Astrocyte (in vitro differentiated cells and primary cell): ENCODE measurements around the gene DMXL1. TPM values are rescaled to one million over a fixed set of nuclear protein-coding genes. Genes with fewer than 3 reads are reported as not detected.

ENCODE experiments used
- DNase-seq: peaks from one replicate; pipeline ENCODE4 v3.0.0-alpha.2; 2010; ENCODE audit warnings: low read depth
- FAIRE-seq: peaks from 2 replicates; lab custom pipeline; 2011; peaks lifted over from hg19 to GRCh38; lab: Jason Lieb, UNC
- H2AFZ ChIP-seq: 2 replicates; pipeline ENCODE4 v1.6.0; 2012; ENCODE audit warnings: low read depth, low read length, inconsistent platforms
- H3K27ac ChIP-seq: 2 replicates; pipeline ENCODE4 v1.5.1; 2011; ENCODE audit warnings: low read depth, low read length, inconsistent platforms
- H3K27me3 ChIP-seq: 2 replicates; pipeline ENCODE4 v1.6.0; 2011; ENCODE audit warnings: low read length, inconsistent platforms; ENCODE audit not compliant: insufficient read depth
- H3K36me3 ChIP-seq: 2 replicates; pipeline ENCODE4 v1.5.1; 2011; ENCODE audit warnings: low read length, inconsistent platforms; ENCODE audit not compliant: insufficient read depth
- H3K4me1 ChIP-seq: 2 replicates; pipeline ENCODE4 v1.5.1; 2011; ENCODE audit warnings: low read length, inconsistent platforms; ENCODE audit not compliant: insufficient read depth
- H3K4me2 ChIP-seq: 2 replicates; pipeline ENCODE4 v1.6.0; 2012; ENCODE audit warnings: low read length, inconsistent platforms
- H3K4me3 ChIP-seq: 2 replicates; pipeline ENCODE4 v1.5.1; 2011; ENCODE audit warnings: low read depth, mild to moderate bottlenecking, low read length, inconsistent platforms; ENCODE audit not compliant: insufficient read depth
- H3K79me2 ChIP-seq: 2 replicates; pipeline ENCODE4 v1.6.0; 2012; ENCODE audit warnings: mild to moderate bottlenecking, low read length, inconsistent platforms; ENCODE audit not compliant: insufficient read depth
- H3K9ac ChIP-seq: 2 replicates; pipeline ENCODE4 v1.6.0; 2012; ENCODE audit warnings: mild to moderate bottlenecking, low read length, inconsistent platforms
- H3K9me3 ChIP-seq: 2 replicates; pipeline ENCODE4 v1.5.1; 2012; ENCODE audit warnings: low read depth, mild to moderate bottlenecking, low read length, inconsistent platforms; ENCODE audit not compliant: insufficient read depth
- H4K20me1 ChIP-seq: 2 replicates; pipeline ENCODE4 v1.6.0; 2012; ENCODE audit warnings: low read length, inconsistent platforms; ENCODE audit not compliant: insufficient read depth
- H3K27ac Mint-ChIP-seq: one replicate; pipeline ENCODE4 v1.8.0; 2021; ENCODE audit warnings: mild to moderate bottlenecking, mixed read lengths; ENCODE audit not compliant: unreplicated experiment
- H3K27me3 Mint-ChIP-seq: one replicate; pipeline ENCODE4 v1.8.0; 2021; ENCODE audit warnings: low read depth, mixed read lengths; ENCODE audit not compliant: unreplicated experiment
- H3K36me3 Mint-ChIP-seq: one replicate; pipeline ENCODE4 v1.8.0; 2021; ENCODE audit warnings: low read depth, mixed read lengths; ENCODE audit not compliant: unreplicated experiment
- H3K4me1 Mint-ChIP-seq: one replicate; pipeline ENCODE4 v1.8.0; 2021; ENCODE audit warnings: low read depth, mixed read lengths; ENCODE audit not compliant: unreplicated experiment
- H3K4me3 Mint-ChIP-seq: one replicate; pipeline ENCODE4 v1.8.0; 2021; ENCODE audit warnings: mild to moderate bottlenecking, moderate library complexity, mixed read lengths; ENCODE audit not compliant: unreplicated experiment
- H3K9me3 Mint-ChIP-seq: one replicate; pipeline ENCODE4 v1.8.0; 2021; ENCODE audit warnings: mild to moderate bottlenecking, mixed read lengths; ENCODE audit not compliant: unreplicated experiment
- EZH2 ChIP-seq: IDR thresholded peaks from 2 replicates; pipeline ENCODE4 v1.6.1; 2012; ENCODE audit warnings: mild to moderate bottlenecking, low read length, inconsistent platforms; ENCODE audit not compliant: insufficient read depth
- total RNA-seq: library from RNA; stranded (reverse); gene quantifications from 2 replicates; pipeline ENCODE4 v1.2.1, GENCODE V29; 2021
- TF ChIP-seq, protein P1 (sequence below): IDR thresholded peaks from 2 replicates; pipeline ENCODE4 v1.5.1; 2011; ENCODE audit warnings: low read depth, mild to moderate bottlenecking, inconsistent platforms, low read length, moderate library complexity; ENCODE audit not compliant: insufficient read depth

The DMXL1 gene
- total RNA-seq, 1 donor from 2014 or later = 26.0 TPM

DNA sequence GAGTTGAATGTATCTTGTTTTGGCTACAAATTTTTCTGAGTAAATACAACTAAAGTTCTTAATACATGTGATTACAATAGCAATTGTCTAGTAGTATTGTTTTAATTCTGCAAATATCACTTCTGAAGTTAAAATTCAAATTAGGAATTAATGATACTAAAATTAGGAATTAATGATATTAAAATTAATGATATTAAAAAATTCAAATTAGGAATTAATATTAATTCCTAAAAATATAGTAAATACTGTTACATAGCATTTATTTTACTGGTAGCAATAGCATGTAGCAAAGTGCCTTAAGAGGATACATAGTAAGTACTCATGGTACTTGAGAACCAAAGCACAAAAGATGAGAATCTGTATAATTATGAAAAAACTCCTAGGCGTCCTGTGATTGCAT is 136.2 kb downstream of the DMXL1 start:
- no peak overlapping the region for H3K4me2 ChIP-seq
- no peak overlapping the region for H3K9ac ChIP-seq
- H3K79me2 ChIP-seq = no peaks in the 10 kb centered on the region
- peaks cover 6% of the 10 kb centered on the region for H3K36me3 ChIP-seq
- no peak overlapping the region for H3K27ac Mint-ChIP-seq
- peaks cover 4% of the 10 kb centered on the region for H3K36me3 Mint-ChIP-seq
- no peaks in the 10 kb centered on the region for H4K20me1 ChIP-seq
- TF ChIP-seq, protein P1, sequence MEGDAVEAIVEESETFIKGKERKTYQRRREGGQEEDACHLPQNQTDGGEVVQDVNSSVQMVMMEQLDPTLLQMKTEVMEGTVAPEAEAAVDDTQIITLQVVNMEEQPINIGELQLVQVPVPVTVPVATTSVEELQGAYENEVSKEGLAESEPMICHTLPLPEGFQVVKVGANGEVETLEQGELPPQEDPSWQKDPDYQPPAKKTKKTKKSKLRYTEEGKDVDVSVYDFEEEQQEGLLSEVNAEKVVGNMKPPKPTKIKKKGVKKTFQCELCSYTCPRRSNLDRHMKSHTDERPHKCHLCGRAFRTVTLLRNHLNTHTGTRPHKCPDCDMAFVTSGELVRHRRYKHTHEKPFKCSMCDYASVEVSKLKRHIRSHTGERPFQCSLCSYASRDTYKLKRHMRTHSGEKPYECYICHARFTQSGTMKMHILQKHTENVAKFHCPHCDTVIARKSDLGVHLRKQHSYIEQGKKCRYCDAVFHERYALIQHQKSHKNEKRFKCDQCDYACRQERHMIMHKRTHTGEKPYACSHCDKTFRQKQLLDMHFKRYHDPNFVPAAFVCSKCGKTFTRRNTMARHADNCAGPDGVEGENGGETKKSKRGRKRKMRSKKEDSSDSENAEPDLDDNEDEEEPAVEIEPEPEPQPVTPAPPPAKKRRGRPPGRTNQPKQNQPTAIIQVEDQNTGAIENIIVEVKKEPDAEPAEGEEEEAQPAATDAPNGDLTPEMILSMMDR = no peak
- TF ChIP-seq EZH2 = no peak
- H3K9me3 Mint-ChIP-seq = peaks cover 2% of the 10 kb centered on the region
- DNase-seq (no peak), FAIRE-seq (no peak)
- no peaks in the 10 kb centered on the region for H3K4me1 Mint-ChIP-seq
- H3K9me3 ChIP-seq = no peaks in the 10 kb centered on the region
- no peak overlapping the region for H3K27ac ChIP-seq
- no peak overlapping the region for H3K4me3 Mint-ChIP-seq
- H3K27me3 ChIP-seq = no peaks in the 10 kb centered on the region
- no peak overlapping the region for H2AFZ ChIP-seq
- H3K4me1 ChIP-seq = no peaks in the 10 kb centered on the region
- H3K4me3 ChIP-seq = no peak overlapping the region
- no peaks in the 10 kb centered on the region for H3K27me3 Mint-ChIP-seq

DNA sequence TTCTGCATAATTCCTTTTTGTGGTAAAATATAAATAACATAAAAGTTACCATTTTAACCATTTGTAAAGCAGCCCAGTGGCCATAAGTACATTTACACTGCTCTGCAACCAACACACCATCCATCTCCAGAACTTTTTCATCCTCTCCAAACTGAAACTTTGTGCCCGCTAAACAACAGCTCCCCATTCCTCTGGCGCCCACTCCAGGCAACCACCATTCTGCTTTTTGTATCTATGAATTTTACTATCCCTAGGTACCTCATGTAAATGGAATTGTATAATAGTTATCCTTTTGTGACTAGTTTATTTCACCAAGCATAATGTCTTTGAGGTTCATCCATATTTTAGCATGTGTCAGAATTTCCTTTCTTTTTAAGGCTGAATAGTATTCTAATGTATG is 141.1 kb downstream of the DMXL1 start:
- Histone ChIP-seq H4K20me1 (no peaks in the 10 kb centered on the region), H3K27me3 (no peaks in the 10 kb centered on the region), H3K9me3 (no peaks in the 10 kb centered on the region), H3K9ac (no peak overlapping the region), H2AFZ (no peak overlapping the region), H3K79me2 (no peaks in the 10 kb centered on the region), H3K4me1 (no peaks in the 10 kb centered on the region), H3K4me3 (no peak overlapping the region), H3K27ac (no peak overlapping the region), H3K4me2 (no peak overlapping the region), H3K36me3 (no peaks in the 10 kb centered on the region)
- TF ChIP-seq EZH2 = no peak
- TF ChIP-seq, protein P1 = no peak
- Mint-ChIP-seq H3K4me1 (no peaks in the 10 kb centered on the region), H3K9me3 (no peaks in the 10 kb centered on the region), H3K27me3 (no peaks in the 10 kb centered on the region), H3K36me3 (no peaks in the 10 kb centered on the region), H3K27ac (no peak overlapping the region), H3K4me3 (no peak overlapping the region)
- no peak for DNase-seq
- no peak for FAIRE-seq

DNA sequence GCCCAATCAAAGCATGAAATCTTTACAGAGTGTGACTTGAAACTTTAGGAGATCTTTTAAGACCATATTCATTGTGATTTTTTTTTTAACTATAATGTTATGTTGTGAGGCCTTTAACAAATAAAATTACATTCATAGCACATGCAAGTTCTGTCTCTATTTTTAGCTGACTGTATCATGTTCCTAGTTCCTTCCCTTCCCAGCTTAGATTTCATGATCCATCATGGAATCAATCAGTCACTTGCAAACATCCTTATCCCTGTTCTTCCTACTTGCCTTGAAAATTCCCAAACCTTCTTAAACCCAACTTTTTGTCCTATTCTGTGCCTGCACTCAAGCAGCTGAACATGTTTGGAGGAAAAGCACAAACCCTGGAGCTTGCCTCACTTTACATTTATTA is 141.8 kb downstream of the DMXL1 start:
- no peak overlapping the region for H3K4me3 Mint-ChIP-seq
- Histone ChIP-seq H3K27me3 (no peaks in the 10 kb centered on the region), H3K4me3 (no peak overlapping the region), H2AFZ (no peak overlapping the region), H4K20me1 (no peaks in the 10 kb centered on the region), H3K9me3 (no peaks in the 10 kb centered on the region), H3K9ac (no peak overlapping the region), H3K79me2 (no peaks in the 10 kb centered on the region), H3K27ac (no peak overlapping the region), H3K4me1 (no peaks in the 10 kb centered on the region), H3K36me3 (no peaks in the 10 kb centered on the region), H3K4me2 (no peak overlapping the region)
- H3K27ac Mint-ChIP-seq = no peak overlapping the region
- H3K4me1 Mint-ChIP-seq = no peaks in the 10 kb centered on the region
- TF ChIP-seq, protein P1 = no peak
- TF ChIP-seq EZH2 = no peak
- H3K27me3 Mint-ChIP-seq = no peaks in the 10 kb centered on the region
- DNase-seq (no peak), FAIRE-seq (no peak)
- H3K9me3 Mint-ChIP-seq = no peaks in the 10 kb centered on the region
- H3K36me3 Mint-ChIP-seq = no peaks in the 10 kb centered on the region
